Panc1 (cell line): Measurements from ENCODE around the gene CCNO. TPM values are rescaled to one million over a fixed set of nuclear protein-coding genes. Genes with fewer than 3 reads are reported as not detected.

Source experiments
- ATAC-seq: fragments of 200-7000 bp; cut with Tn5 transposase; 2 replicates; pipeline ENCODE4 v1.9.1; 2020; ENCODE audit warnings: mild to moderate bottlenecking, moderate library complexity
- BruUV-seq: library from RNA; stranded (reverse); fragments of 400-500 nt; replicated peaks from 2 replicates; lab custom pipeline; 2021; lab: Mats Ljungman, UMichigan
- CTCF ChIA-PET: fragments of 300-600 bp; sonication (Branson Sonifier 250); formaldehyde crosslinking; loops from one replicate; lab custom pipeline; 2022; ENCODE audit warnings: antibody characterized with exemption; lab: Charles Lee
- POLR2A ChIA-PET: fragments of 300-600 bp; sonication (Branson Sonifier 250); formaldehyde crosslinking; loops from one replicate; lab custom pipeline; 2022; ENCODE audit warnings: antibody characterized with exemption; lab: Charles Lee
- DNase-seq: peaks from one replicate; pipeline ENCODE4 v3.0.0-alpha.2; 2010; ENCODE audit warnings: low read depth, low spot score
- H3K27ac ChIP-seq: 2 replicates; pipeline ENCODE4 v1.5.1; 2011; ENCODE audit warnings: mild to moderate bottlenecking, low read length, inconsistent platforms
- H3K27me3 ChIP-seq: fragments of 200-500 bp; sonication (Bioruptor generic); 2 replicates; pipeline ENCODE4 v1.6.0; 2014; ENCODE audit warnings: low read length, inconsistent platforms; ENCODE audit not compliant: control insufficient read depth, insufficient read depth
- H3K36me3 ChIP-seq: fragments of 200-500 bp; sonication (Bioruptor generic); 2 replicates; pipeline ENCODE4 v1.5.1; 2014; ENCODE audit warnings: inconsistent platforms, mild to moderate bottlenecking, low read length, moderate library complexity; ENCODE audit not compliant: control insufficient read depth, insufficient read depth
- H3K4me1 ChIP-seq: 2 replicates; pipeline ENCODE4 v1.5.1; 2011; ENCODE audit warnings: inconsistent platforms, mild to moderate bottlenecking, low read length, moderate library complexity; ENCODE audit not compliant: control insufficient read depth, insufficient read depth
- H3K4me3 ChIP-seq, 2 experiments: 2 replicates each; pipeline ENCODE4 v1.5.1; 2011 to 2012; ENCODE audit warnings: low read depth in 2 of 2, low read length in 2 of 2, mild to moderate bottlenecking in 2 of 2, inconsistent platforms in 1 of 2, moderate library complexity in 1 of 2
- H3K9me3 ChIP-seq: fragments of 200-500 bp; sonication (Bioruptor generic); 2 replicates; pipeline ENCODE4 v1.5.1; 2014; ENCODE audit warnings: low read depth, mild to moderate bottlenecking, inconsistent platforms, low read length, moderate library complexity; ENCODE audit not compliant: control insufficient read depth, insufficient read depth
- POLR2AphosphoS5 ChIP-seq: IDR thresholded peaks from 2 replicates; pipeline ENCODE4 v1.6.1; 2012; ENCODE audit warnings: mild to moderate bottlenecking, low read depth, low read length, moderate library complexity
- SIN3A ChIP-seq: IDR thresholded peaks from 2 replicates; pipeline ENCODE4 v1.6.1; 2012; ENCODE audit warnings: low read depth, mild to moderate bottlenecking, low read length, moderate library complexity, borderline replicate concordance; ENCODE audit not compliant: insufficient read depth
- TCF7L2 ChIP-seq: IDR thresholded peaks from 2 replicates; pipeline ENCODE4 v1.6.1; 2011; ENCODE audit warnings: mild to moderate bottlenecking, low read depth, low read length, inconsistent platforms
- in situ Hi-C: cut with HindIII; loops from 2 replicates; pipeline ENCODE4 v1.10.0; 2016; ENCODE audit warnings: low sequenced_read_pairs, low pct_unique_long_range_greater_than_20kb
- intact Hi-C: fragments of 100-400 bp; cut with micrococcal nuclease; formaldehyde crosslinking; loops from one replicate; pipeline ENCODE4 v1.10.0; 2022; ENCODE audit not compliant: unreplicated experiment
- total RNA-seq: library from RNA; stranded (reverse); gene quantifications from one replicate; pipeline ENCODE4 v1.2.1, GENCODE V29; 2021; ENCODE audit not compliant: unreplicated experiment
- TF ChIP-seq, protein P1 (sequence below), 2 experiments: IDR thresholded peaks; 2 replicates each; pipeline ENCODE4 v1.6.1; 2011 to 2012; ENCODE audit warnings: low read depth in 2 of 2, control low read depth in 1 of 2, low read length in 1 of 2, mild to moderate bottlenecking in 1 of 2, moderate library complexity in 1 of 2; ENCODE audit not compliant: insufficient read depth in 1 of 2
- TF ChIP-seq, protein P2 (sequence below): fragments of 450-650 bp; IDR thresholded peaks from 2 replicates; pipeline ENCODE4 v1.5.1; 2017; ENCODE audit warnings: mild to moderate bottlenecking

The CCNO gene
- total RNA-seq, 1 experiment from 2014 or later: 12.3 TPM

DNA sequence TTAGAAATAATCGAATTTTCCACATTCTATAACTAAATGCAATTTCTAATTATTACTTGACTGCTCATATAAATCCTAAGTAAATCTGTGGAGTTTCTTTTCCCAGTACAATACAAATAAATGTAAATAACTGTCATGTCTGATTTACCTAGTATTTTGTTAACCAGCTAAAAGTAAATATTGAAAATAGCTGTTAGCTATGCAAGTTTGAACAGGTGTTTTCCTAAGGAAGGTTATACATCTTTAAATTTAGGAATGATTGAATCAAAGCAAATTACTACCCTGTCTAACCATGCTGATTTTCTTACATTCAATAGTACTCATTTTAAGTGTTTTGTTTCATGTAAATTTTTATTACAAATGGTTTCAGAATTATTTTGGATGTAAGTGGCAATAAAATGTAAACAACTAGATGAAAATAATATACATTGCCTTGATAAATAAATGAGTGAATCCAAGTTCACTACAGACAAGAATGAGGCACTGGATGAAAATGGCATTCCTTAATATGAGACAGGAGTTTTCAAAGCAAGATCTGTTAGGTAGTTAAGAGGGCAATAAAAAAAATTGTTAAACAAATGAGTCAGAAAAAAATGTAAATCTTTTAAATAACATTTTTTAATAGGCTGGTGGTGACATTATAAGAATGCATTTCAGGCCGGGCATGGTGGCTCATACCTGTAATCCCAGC lies 22.1 kb downstream of the CCNO start:
- TF ChIP-seq SIN3A (no peak), POLR2AphosphoS5 (no peak), TCF7L2 (peak; percentile 77)
- TF ChIP-seq, protein P1, sequence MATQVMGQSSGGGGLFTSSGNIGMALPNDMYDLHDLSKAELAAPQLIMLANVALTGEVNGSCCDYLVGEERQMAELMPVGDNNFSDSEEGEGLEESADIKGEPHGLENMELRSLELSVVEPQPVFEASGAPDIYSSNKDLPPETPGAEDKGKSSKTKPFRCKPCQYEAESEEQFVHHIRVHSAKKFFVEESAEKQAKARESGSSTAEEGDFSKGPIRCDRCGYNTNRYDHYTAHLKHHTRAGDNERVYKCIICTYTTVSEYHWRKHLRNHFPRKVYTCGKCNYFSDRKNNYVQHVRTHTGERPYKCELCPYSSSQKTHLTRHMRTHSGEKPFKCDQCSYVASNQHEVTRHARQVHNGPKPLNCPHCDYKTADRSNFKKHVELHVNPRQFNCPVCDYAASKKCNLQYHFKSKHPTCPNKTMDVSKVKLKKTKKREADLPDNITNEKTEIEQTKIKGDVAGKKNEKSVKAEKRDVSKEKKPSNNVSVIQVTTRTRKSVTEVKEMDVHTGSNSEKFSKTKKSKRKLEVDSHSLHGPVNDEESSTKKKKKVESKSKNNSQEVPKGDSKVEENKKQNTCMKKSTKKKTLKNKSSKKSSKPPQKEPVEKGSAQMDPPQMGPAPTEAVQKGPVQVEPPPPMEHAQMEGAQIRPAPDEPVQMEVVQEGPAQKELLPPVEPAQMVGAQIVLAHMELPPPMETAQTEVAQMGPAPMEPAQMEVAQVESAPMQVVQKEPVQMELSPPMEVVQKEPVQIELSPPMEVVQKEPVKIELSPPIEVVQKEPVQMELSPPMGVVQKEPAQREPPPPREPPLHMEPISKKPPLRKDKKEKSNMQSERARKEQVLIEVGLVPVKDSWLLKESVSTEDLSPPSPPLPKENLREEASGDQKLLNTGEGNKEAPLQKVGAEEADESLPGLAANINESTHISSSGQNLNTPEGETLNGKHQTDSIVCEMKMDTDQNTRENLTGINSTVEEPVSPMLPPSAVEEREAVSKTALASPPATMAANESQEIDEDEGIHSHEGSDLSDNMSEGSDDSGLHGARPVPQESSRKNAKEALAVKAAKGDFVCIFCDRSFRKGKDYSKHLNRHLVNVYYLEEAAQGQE (IDR thresholded peaks at IDR 0.05; ENCODE audit: insufficient read depth in 1 of 2, low read depth in 2 of 2, low read length in 1 of 2): no peak

DNA sequence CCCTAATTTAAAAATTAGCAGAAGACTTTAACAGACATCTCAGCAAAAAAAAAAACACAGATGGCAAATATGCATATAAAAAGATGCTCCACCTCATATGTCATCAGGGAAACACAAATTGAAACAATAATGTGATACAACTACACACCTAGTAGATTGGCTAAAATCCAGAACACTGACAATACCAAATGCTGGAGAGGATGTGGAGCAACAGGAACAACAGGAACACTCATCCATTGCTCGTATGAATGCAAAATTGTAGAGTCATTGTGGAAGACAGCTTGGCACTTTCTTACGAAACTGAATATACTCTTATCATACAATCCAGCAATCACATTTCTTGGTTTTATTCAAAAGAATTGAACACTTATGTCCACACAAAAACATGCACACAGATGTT lies 28.4 kb downstream of the CCNO start:
- CTCF ChIA-PET: no interaction called here
- Histone ChIP-seq H3K9me3 (no peaks in the 10 kb centered on the region), H3K4me3 (no peak overlapping the region), H3K27me3 (no peaks in the 10 kb centered on the region; the same call in 1 of the 2 replicates), H3K36me3 (no peaks in the 10 kb centered on the region), H3K4me1 (no peaks in the 10 kb centered on the region), H3K27ac (no peak overlapping the region)
- intact Hi-C loops (no loop called here), in situ Hi-C loops (no loop called here)
- TF ChIP-seq, protein P2, sequence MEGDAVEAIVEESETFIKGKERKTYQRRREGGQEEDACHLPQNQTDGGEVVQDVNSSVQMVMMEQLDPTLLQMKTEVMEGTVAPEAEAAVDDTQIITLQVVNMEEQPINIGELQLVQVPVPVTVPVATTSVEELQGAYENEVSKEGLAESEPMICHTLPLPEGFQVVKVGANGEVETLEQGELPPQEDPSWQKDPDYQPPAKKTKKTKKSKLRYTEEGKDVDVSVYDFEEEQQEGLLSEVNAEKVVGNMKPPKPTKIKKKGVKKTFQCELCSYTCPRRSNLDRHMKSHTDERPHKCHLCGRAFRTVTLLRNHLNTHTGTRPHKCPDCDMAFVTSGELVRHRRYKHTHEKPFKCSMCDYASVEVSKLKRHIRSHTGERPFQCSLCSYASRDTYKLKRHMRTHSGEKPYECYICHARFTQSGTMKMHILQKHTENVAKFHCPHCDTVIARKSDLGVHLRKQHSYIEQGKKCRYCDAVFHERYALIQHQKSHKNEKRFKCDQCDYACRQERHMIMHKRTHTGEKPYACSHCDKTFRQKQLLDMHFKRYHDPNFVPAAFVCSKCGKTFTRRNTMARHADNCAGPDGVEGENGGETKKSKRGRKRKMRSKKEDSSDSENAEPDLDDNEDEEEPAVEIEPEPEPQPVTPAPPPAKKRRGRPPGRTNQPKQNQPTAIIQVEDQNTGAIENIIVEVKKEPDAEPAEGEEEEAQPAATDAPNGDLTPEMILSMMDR: no peak
- TF ChIP-seq, protein P1 (IDR thresholded peaks at IDR 0.05; ENCODE audit: insufficient read depth in 1 of 2, low read depth in 2 of 2, low read length in 1 of 2): no peak
- no peak for TF ChIP-seq POLR2AphosphoS5
- DNase-seq (no peak), ATAC-seq (no peak)
- POLR2A ChIA-PET: no interaction called here
- BruUV-seq: no TSS peak

More for the DNA sequence above, 22.1 kb downstream of the CCNO start:
- in situ Hi-C loops (no loop called here), intact Hi-C loops (no loop called here)
- H3K36me3 ChIP-seq: no peaks in the 10 kb centered on the region
- DNase-seq (no peak), ATAC-seq (peak; percentile 62; the same call in 1 of the 2 replicates)
- no TSS peak for BruUV-seq
- ChIA-PET POLR2A (interaction anchor here (0.6 kb wide), 1 partner anchor 11 kb away, joined by 3 read pairs; no protein-coding TSS in a partner anchor), CTCF (no interaction called here)
- H3K4me3 ChIP-seq: no peak overlapping the region
- peaks cover 7% of the 10 kb centered on the region; the same call in 1 of the 2 replicates for H3K4me1 ChIP-seq
- H3K27me3 ChIP-seq: no peaks in the 10 kb centered on the region; the same call in 1 of the 2 replicates
- H3K27ac ChIP-seq: no peak overlapping the region
- H3K9me3 ChIP-seq: no peaks in the 10 kb centered on the region
